IgD-negative memory B cell (primary cell): ENCODE results near the gene APBA2. TPM values are rescaled to one million over a fixed set of nuclear protein-coding genes. Genes with fewer than 3 reads are reported as not detected.
A peak's percentile ranks its signal among the peaks of the same experiment; 100 is the strongest.

Source experiments
- H3K27ac Mint-ChIP-seq, 3 donors: one replicate each; pipeline ENCODE4 v1.8.0; 2020 to 2022; ENCODE audit warnings: mild to moderate bottlenecking in 3 of 3, mixed read lengths in 3 of 3, moderate library complexity in 1 of 3
- H3K27me3 Mint-ChIP-seq: one replicate; pipeline ENCODE4 v1.8.0; 2021; ENCODE audit warnings: mixed read lengths
- H3K36me3 Mint-ChIP-seq: one replicate; pipeline ENCODE4 v1.8.0; 2020; ENCODE audit warnings: mild to moderate bottlenecking, mixed read lengths
- H3K4me1 Mint-ChIP-seq, 3 donors: one replicate each; pipeline ENCODE4 v1.8.0; 2020 to 2022; ENCODE audit warnings: mixed read lengths in 3 of 3, mild to moderate bottlenecking in 1 of 3
- H3K4me3 Mint-ChIP-seq, 4 donors: one replicate each; pipeline ENCODE4 v1.8.0; 2020 to 2022; ENCODE audit warnings: mild to moderate bottlenecking in 4 of 4, mixed read lengths in 4 of 4, moderate library complexity in 3 of 4
- H3K9me3 Mint-ChIP-seq, 3 donors: one replicate each; pipeline ENCODE4 v1.8.0; 2020 to 2021; ENCODE audit warnings: mixed read lengths in 3 of 3, mild to moderate bottlenecking in 1 of 3
- polyA plus RNA-seq: library from polyadenylated mRNA; unstranded; fragments of 300-500 nt; fragmentation: Illumina TruSeq; gene quantifications from one replicate; pipeline ENCODE4 v1.2.3, GENCODE V29; 2021

Gene APBA2
- polyA plus RNA-seq, 1 donor from 2014 or later, result 3.5 TPM

GRCh38 chr15:29079479-29079878, 193.7 kb downstream of the APBA2 start:
- Mint-ChIP-seq H3K4me1 (no peaks in the 10 kb centered on the region), H3K27ac (no peak overlapping the region), H3K9me3 (peaks cover 0 to under 1% (median 0%) of the 10 kb centered on the region in 3 donors), H3K4me3 (no peak overlapping the region), H3K27me3 (no peaks in the 10 kb centered on the region), H3K36me3 (no peaks in the 10 kb centered on the region)

GRCh38 chr15:29081781-29082180, 196.0 kb downstream of the APBA2 start:
- H3K36me3 Mint-ChIP-seq, result no peaks in the 10 kb centered on the region
- H3K9me3 Mint-ChIP-seq, result peaks cover 0 to 4% (median 0%) of the 10 kb centered on the region in 3 donors
- no peaks in the 10 kb centered on the region for H3K4me1 Mint-ChIP-seq
- H3K4me3 Mint-ChIP-seq, result no peak overlapping the region
- no peak overlapping the region for H3K27ac Mint-ChIP-seq
- H3K27me3 Mint-ChIP-seq, result no peaks in the 10 kb centered on the region

GRCh38 chr15:29083161-29083560, 197.4 kb downstream of the APBA2 start:
- no peak overlapping the region for H3K4me3 Mint-ChIP-seq
- H3K36me3 Mint-ChIP-seq, result no peaks in the 10 kb centered on the region
- peaks cover 0 to 4% (median 3%) of the 10 kb centered on the region in 3 donors for H3K9me3 Mint-ChIP-seq
- H3K4me1 Mint-ChIP-seq, result no peaks in the 10 kb centered on the region
- H3K27me3 Mint-ChIP-seq, result no peaks in the 10 kb centered on the region
- no peak overlapping the region for H3K27ac Mint-ChIP-seq

GRCh38 chr15:29083858-29084257, 198.1 kb downstream of the APBA2 start:
- Mint-ChIP-seq H3K4me3 (no peak overlapping the region), H3K4me1 (no peaks in the 10 kb centered on the region), H3K27ac (no peak overlapping the region), H3K27me3 (no peaks in the 10 kb centered on the region), H3K36me3 (no peaks in the 10 kb centered on the region), H3K9me3 (peaks cover 0 to 4% (median 3%) of the 10 kb centered on the region in 3 donors)

- Mint-ChIP-seq H3K4me1 (no peaks in the 10 kb centered on the region), H3K9me3 (peaks cover 0 to 4% (median 3%) of the 10 kb centered on the region in 3 donors), H3K4me3 (no peak overlapping the region), H3K27ac (no peak overlapping the region), H3K36me3 (no peaks in the 10 kb centered on the region), H3K27me3 (no peaks in the 10 kb centered on the region)
Measured at GRCh38 chr15:29086001-29086400, 200.2 kb downstream of the APBA2 start.

- Mint-ChIP-seq H3K36me3 (no peaks in the 10 kb centered on the region), H3K27ac (no peak overlapping the region), H3K4me3 (no peak overlapping the region), H3K9me3 (peaks cover 0 to 4% (median 3%) of the 10 kb centered on the region in 3 donors), H3K27me3 (no peaks in the 10 kb centered on the region), H3K4me1 (peaks cover 0 to 2% (median 0%) of the 10 kb centered on the region in 3 donors)
Measured at GRCh38 chr15:29086891-29087290, 201.1 kb downstream of the APBA2 start.

GRCh38 chr15:29087521-29088285, 201.9 kb downstream of the APBA2 start:
- Mint-ChIP-seq H3K4me3 (no peak overlapping the region), H3K4me1 (peaks cover 0 to 2% (median 0%) of the 10 kb centered on the region in 3 donors), H3K36me3 (no peaks in the 10 kb centered on the region), H3K9me3 (peaks cover 0 to 4% (median 3%) of the 10 kb centered on the region in 3 donors), H3K27ac (peak overlapping the region in 1 of 3 donors; percentile 26), H3K27me3 (no peaks in the 10 kb centered on the region)

- Mint-ChIP-seq H3K4me3 (no peak overlapping the region), H3K27ac (no peak overlapping the region), H3K27me3 (no peaks in the 10 kb centered on the region), H3K9me3 (peaks cover 0 to 4% (median 3%) of the 10 kb centered on the region in 3 donors), H3K4me1 (peaks cover 0 to 2% (median 0%) of the 10 kb centered on the region in 3 donors), H3K36me3 (no peaks in the 10 kb centered on the region)
Measured at GRCh38 chr15:29088666-29089065, 202.9 kb downstream of the APBA2 start.

- Mint-ChIP-seq H3K36me3 (no peaks in the 10 kb centered on the region), H3K27me3 (no peaks in the 10 kb centered on the region), H3K4me1 (peaks cover 0 to 2% (median 0%) of the 10 kb centered on the region in 3 donors), H3K27ac (no peak overlapping the region), H3K9me3 (peaks cover 0 to 3% (median 0%) of the 10 kb centered on the region in 3 donors), H3K4me3 (peak overlapping the region in 1 of 4 donors; percentile 28)
Measured at GRCh38 chr15:29089731-29090616, 204.2 kb downstream of the APBA2 start.

- no peak overlapping the region for H3K4me3 Mint-ChIP-seq
Measured at GRCh38 chr15:29090617-29091466, 205.1 kb downstream of the APBA2 start.

GRCh38 chr15:29091666-29092065, 205.9 kb downstream of the APBA2 start:
- H3K4me3 Mint-ChIP-seq, result no peak overlapping the region

More at GRCh38 chr15:29090617-29091466, 205.1 kb downstream of the APBA2 start:
- Mint-ChIP-seq H3K36me3 (no peaks in the 10 kb centered on the region), H3K27me3 (no peaks in the 10 kb centered on the region), H3K27ac (no peak overlapping the region), H3K4me1 (peaks cover 0 to 2% (median 0%) of the 10 kb centered on the region in 3 donors), H3K9me3 (peaks cover 0 to 3% (median 0%) of the 10 kb centered on the region in 3 donors)

GRCh38 chr15:29092376-29093064, 206.7 kb downstream of the APBA2 start:
- Mint-ChIP-seq H3K36me3 (no peaks in the 10 kb centered on the region), H3K9me3 (peaks cover 0 to 3% (median 0%) of the 10 kb centered on the region in 3 donors), H3K27me3 (no peaks in the 10 kb centered on the region), H3K4me1 (peaks cover 0 to 2% (median 0%) of the 10 kb centered on the region in 3 donors), H3K4me3 (no peak overlapping the region), H3K27ac (no peak overlapping the region)

More at GRCh38 chr15:29091666-29092065, 205.9 kb downstream of the APBA2 start:
- H3K4me1 Mint-ChIP-seq, result peaks cover 0 to 2% (median 0%) of the 10 kb centered on the region in 3 donors
- H3K27ac Mint-ChIP-seq, result no peak overlapping the region
- no peaks in the 10 kb centered on the region for H3K36me3 Mint-ChIP-seq
- peaks cover 0 to 3% (median 0%) of the 10 kb centered on the region in 3 donors for H3K9me3 Mint-ChIP-seq
- no peaks in the 10 kb centered on the region for H3K27me3 Mint-ChIP-seq

GRCh38 chr15:29093065-29093435, 207.3 kb downstream of the APBA2 start:
- Mint-ChIP-seq H3K36me3 (no peaks in the 10 kb centered on the region), H3K4me3 (no peak overlapping the region), H3K4me1 (peaks cover 0 to 2% (median 0%) of the 10 kb centered on the region in 3 donors), H3K27ac (no peak overlapping the region), H3K9me3 (no peaks in the 10 kb centered on the region), H3K27me3 (no peaks in the 10 kb centered on the region)
